Fibroblast of gingiva (primary cell): ENCODE measurements around the gene SLFN14.
"Not testable (repeated sequence)": the region's sequence is repeated elsewhere in the genome, so short reads cannot be mapped to it uniquely, and the experiment has no call there.

Experiments used
- DNase-seq: peaks from one replicate; pipeline ENCODE4 v3.0.0-alpha.2; 2011; ENCODE audit warnings: low read depth

Gene SLFN14

GRCh38 chr17:35521654-35522256, 38.9 kb downstream of the SLFN14 start:
- not testable (repeated sequence) for DNase-seq

- DNase-seq, result no peak
Observed at GRCh38 chr17:35521150-35521549, 39.5 kb downstream of the SLFN14 start.

- no peak for DNase-seq
Observed at GRCh38 chr17:35519906-35520442, 40.6 kb downstream of the SLFN14 start.

DNA sequence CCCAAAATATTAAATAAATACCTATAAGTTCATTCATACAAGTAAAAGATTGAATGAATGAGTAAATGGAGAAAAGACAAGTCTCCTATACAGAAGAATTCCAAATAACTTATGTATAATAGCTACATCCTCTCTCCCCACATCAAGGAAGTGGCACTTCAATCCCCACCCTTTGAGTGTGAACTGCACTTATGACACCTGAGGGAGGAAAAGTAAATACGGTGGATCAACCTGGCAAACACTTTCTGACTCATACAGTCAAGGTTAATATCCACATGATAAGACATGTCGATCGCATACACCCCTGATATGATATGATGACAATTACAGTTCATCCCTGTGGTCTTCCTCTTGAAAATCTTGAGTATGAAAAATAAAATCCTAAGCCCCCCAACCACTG, 41.2 kb downstream of the SLFN14 start:
- DNase-seq, result no peak

GRCh38 chr17:35518431-35518830, 42.2 kb downstream of the SLFN14 start:
- DNase-seq, result not testable (repeated sequence)

DNA sequence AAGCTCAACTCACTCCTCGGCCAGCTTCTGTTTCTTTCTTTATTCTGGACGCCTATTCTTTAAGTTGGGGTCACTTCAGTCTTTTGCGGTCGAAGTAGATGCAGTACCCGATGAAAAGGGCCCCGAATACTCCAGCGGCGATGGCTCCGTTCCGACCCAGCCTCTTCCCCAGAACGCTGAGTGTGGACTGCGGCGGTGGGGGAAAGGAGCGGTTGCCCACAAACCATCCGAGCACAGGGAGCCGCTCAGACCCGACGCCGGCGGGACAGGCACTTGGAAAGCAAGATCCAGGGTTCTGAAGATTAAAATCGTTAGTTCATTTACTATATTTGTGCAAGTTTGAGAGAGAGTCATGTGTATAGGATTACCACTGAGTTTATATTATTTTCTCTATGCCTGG, 45.6 kb downstream of the SLFN14 start:
- DNase-seq, result no peak

DNA sequence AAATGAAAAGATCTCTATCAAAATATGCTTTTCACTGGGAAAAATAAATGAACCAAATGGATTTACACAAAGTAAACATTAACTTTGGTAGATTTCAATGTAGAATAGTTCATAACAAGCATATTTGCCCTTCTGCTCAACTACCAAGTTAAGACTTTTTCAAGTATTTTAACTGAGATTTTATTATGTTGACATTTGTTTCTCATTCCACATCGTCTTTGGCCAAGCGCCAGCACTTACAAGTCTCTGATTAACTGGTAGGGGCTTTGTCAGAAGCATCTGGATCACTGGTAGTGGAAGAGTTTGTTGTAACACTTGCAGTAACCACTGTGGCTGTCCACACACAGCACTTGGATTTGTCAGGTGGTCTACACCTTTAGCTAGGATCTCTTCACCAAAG, 46.1 kb downstream of the SLFN14 start:
- no peak for DNase-seq
